NK-92 (cell line): ENCODE data around the gene TCAIM.
"Not testable (repeated sequence)": the region's sequence is repeated elsewhere in the genome, so short reads cannot be mapped to it uniquely, and the experiment has no call there.

Experiments used
- DNase-seq: peaks from one replicate; lab custom pipeline; 2025; ENCODE audit not compliant: unreplicated experiment; lab: John Stamatoyannopoulos, UW

Gene TCAIM

GRCh38 chr3:44342176-44342790, 3.7 kb downstream of the TCAIM start:
- DNase-seq: no peak

- DNase-seq: no peak
Measured at GRCh38 chr3:44343421-44343820, 4.9 kb downstream of the TCAIM start.

DNA sequence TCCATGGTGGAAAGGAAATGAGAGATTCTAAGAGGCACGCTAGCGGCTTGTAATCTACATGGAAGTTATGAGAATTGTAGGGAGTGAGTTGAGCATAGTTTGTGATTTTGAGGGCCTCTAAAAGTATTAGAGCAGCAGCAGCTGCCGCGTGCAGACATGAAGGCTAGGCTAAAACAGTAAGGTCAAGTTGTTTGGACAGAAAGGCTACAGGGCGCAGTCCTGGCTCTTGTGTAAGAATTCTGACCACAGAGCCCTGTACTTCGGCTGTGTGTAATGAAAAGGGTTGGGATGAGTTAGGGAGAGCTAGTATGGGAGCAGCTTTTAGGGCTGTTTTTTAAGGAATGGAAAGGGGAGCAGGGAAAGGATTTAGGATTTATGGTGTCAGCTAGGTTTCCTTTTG, 8.0 kb downstream of the TCAIM start:
- DNase-seq: not testable (repeated sequence)

DNA sequence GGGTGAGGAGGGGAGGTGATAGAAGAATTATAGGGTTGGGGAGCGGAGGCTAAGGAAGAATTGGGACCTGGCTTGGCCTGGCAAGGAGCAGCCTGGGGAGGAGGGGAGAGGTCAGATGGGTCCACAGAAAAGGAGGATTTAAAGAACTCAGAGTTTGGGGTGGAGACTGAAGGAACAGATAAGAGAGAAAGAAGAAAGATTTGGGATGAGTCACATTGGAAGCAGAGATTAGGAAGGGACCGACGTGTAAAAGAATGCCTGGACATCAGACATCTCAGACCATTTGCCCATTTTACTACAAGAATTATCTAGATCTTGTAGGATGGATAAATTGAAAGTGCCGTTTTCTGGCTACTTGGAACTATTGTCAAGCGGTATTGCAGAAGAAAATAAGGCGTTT, 10.4 kb downstream of the TCAIM start:
- no peak for DNase-seq

- no peak for DNase-seq
Measured at GRCh38 chr3:44353355-44353924, 14.9 kb downstream of the TCAIM start.

GRCh38 chr3:44355362-44356033, 16.9 kb downstream of the TCAIM start:
- DNase-seq: no peak

GRCh38 chr3:44359146-44359751, 20.7 kb downstream of the TCAIM start:
- no peak for DNase-seq

DNA sequence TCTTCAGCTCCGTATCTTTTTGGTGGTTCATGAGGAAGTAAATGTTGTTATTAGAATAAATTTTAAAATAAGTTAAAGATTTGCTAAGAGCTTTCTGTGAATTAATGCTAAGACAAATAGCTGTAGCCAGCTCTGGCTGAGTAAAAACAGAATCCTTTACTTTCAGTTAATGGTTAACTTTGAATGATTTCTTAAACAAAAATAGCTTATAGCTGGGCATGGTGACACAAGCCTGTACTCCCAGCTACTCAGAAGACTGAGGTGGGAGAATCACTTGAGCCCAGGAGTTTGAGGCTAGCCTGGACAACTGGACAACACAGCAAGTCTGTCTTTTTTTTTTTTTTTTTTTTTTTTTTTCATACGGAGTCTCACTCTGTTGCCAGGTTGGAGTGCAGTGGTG, 25.0 kb downstream of the TCAIM start:
- DNase-seq: no peak

DNA sequence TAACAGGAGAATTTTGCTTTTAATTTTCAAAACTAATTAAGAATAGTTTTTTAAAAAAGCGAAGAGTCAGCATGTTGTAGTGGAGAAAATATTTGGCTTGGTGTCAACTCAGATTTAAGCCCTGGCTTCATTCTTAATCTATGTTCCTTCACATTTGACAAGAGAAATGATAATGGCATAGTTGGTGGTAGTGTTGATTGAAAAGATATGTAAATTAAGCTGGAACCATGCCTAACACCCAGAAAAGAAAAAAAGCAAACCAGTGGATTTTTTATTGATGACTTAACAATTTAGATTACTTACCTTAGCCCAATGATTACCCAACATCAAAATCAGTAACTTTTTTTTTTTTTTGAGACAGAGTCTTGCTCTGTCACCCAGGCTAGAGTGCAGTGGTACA, 27.4 kb downstream of the TCAIM start:
- no peak for DNase-seq

- DNase-seq: no peak
Measured at GRCh38 chr3:44375450-44375849, 36.9 kb downstream of the TCAIM start.

DNA sequence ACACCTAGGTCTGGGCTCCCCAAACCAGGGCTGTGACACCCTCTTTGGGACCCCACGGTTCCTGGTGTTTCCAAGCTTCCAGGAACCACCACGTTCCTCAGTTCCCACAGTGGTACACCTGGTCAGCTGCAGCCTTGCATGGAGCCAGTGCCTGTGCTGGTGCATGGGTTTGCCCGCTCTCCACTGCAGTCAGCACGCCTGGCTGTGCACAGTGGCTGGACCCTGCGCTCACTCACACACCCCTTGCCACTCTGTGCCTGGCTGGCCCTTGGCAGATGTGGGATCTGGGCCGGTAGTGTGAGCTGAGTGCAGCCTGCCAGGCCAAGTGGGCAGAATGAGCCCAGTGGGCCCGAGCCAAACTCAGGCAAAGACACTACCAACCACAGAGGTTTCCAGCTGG, 48.8 kb downstream of the TCAIM start:
- no peak for DNase-seq

- no peak for DNase-seq
Measured at GRCh38 chr3:44392489-44392888, 53.9 kb downstream of the TCAIM start.

DNA sequence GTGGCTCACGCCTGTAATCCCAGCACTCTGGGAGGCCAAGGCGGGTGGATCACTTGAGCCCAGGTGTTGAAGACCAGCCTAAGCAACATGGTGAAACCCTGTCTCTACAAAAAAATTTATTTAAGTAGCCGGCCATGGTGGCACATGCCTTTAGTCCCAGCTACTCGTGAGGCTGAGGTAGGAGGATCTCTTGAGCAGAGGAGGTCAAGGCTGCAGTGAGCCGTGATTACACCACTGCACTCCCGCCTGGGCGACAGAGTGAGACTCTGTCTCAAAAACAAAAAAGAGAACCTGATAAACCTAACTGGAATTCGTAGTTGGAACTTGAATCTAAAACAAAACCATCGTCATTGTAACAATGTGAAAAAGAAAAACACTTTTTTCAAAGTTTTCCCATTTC, 57.1 kb downstream of the TCAIM start:
- DNase-seq: no peak

- DNase-seq: no peak
Measured at GRCh38 chr3:44396200-44397171, 57.9 kb downstream of the TCAIM start.

DNA sequence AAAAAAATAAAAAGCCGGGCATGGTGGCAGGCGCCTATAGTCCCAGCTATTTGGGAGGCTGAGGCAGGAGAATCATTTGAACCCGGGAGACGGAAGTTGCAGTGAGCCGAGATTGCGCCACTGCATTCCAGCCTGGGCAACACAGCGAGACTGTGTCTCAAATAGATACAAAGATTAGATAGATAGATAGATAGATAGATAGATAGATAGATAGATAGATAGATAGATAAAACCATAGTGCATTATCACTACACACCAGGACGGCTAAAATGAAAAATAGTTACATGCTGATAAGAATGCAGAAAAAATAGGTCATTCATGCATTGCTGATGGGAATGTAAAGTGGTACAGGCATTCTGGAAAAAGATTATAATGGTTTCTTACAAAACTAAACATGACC, 59.7 kb downstream of the TCAIM start:
- DNase-seq: not testable (repeated sequence)

DNA sequence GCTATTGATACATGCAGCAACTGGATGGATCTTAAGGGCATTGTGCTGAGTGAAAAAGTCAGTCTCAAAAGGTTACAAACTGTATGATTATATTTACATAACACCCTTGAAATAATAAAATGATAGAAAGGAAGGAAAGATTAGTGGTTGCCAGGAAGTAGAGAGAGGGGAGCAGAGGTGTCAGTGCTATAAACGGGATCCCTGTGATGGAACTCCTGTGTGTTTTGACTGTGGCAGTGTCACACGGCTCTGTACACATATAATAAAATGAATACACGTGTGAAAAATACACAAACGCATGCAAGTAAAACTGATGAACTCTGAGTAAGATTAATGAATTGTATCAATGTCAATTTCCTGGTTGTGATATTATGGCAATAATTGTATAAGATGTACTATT, 60.3 kb downstream of the TCAIM start:
- DNase-seq: no peak

DNA sequence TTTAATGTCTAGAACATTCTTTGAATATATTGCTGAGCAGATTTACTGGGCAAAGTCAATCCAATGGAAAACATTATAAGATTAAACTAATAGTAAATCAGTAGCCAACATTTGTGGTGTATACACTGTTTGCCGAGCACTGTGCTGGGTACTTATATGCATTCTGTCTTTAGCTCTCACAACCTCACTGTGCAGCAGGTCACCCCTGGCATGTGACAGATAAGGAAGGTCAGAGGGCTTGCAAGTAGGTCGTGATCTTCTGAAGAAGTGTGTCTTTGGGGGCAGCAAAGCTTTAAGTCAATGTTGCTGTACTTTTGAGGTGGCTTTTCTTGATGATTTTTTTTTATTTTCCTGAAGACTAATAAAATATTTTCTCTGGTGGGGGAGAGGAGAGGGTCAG, 62.2 kb downstream of the TCAIM start:
- DNase-seq: no peak

GRCh38 chr3:44402548-44402947, 64.0 kb downstream of the TCAIM start:
- no peak for DNase-seq

- no peak for DNase-seq
Measured at GRCh38 chr3:44409640-44410410, 71.3 kb downstream of the TCAIM start.

DNA sequence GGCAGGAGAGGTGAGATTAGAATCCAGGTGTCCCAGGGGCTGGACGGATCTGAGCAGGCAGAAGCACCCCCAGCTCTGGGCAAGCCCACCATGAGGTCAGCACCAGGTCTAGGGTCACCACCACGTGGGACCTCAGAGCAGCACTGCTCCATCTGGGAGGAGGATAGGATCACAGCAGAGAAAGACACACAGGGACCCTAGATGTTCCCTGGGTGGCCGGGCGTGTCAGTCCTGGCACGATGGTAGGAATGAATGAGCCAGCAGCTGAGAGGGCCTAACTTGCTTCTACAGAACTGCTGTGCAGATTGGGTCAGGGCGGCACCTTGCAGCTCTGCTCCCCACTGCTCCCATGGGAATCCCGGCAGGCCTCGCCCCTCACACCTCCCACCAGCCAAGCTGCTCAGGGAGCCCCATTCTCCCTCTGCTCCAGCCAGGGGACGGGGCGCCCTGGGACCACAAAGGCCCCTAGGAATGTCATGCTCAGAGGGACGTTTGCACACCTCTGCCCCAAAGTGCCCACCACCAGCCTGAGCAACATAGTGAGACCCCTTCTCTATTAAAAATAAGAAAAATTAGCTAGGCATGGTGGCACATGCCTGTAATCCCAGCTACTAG, 72.6 kb downstream of the TCAIM start:
- DNase-seq: no peak
